ENCODE measurements around the gene SLC9A4.

GRCh38 chr2:102549027-102549426 is 76.0 kb downstream of the SLC9A4 start:
- TF ChIP-seq SIN3A (IDR thresholded peaks at IDR 0.05; ENCODE audit: low read depth) (no peak), YY1 (IDR thresholded peaks at IDR 0.05; ENCODE audit: extremely low read depth, insufficient replicate concordance, low read depth, low read length) (no peak), POLR2A (IDR thresholded peaks at IDR 0.05; ENCODE audit: borderline replicate concordance, extremely low read depth, insufficient read depth, insufficient read length) (no peak), CTCF (IDR thresholded peaks at IDR 0.05 in 2 of 3, conservative IDR thresholded peaks at IDR 0.05 in 1 of 3; ENCODE audit: borderline replicate concordance in 1 of 3, insufficient read depth in 1 of 3, low read depth in 2 of 3, low read length in 2 of 3) (no peak), RAD21 (IDR thresholded peaks at IDR 0.05; ENCODE audit: low read depth) (no peak), POLR2AphosphoS5 (IDR thresholded peaks at IDR 0.05; ENCODE audit: low read depth, low read length) (no peak), EZH2 (IDR thresholded peaks at IDR 0.05) (no peak), EZH2phosphoT487 (IDR thresholded peaks at IDR 0.05; ENCODE audit: borderline replicate concordance) (no peak), JUND (IDR thresholded peaks at IDR 0.05) (no peak), MAX (IDR thresholded peaks at IDR 0.05) (no peak), CEBPB (IDR thresholded peaks at IDR 0.05; ENCODE audit: low read depth) (no peak), SP1 (IDR thresholded peaks at IDR 0.05; ENCODE audit: low read depth) (no peak), TCF7L2 (IDR thresholded peaks at IDR 0.05; ENCODE audit: borderline replicate concordance, extremely low read depth, insufficient read depth, insufficient read length) (no peak)
